Suprapubic skin (tissue), 3 donors: ENCODE measurements around the gene MME.

Experiments
- CTCF ChIP-seq, 2 donors: fragments of 200-600 bp in 1 of 2; fragments of 450-650 bp in 1 of 2; sonication (generic) in 1 of 2; IDR thresholded peaks; one replicate each; pipeline ENCODE4 v1.5.1; 2016 to 2019; ENCODE audit warnings: antibody characterized with exemption in 2 of 2, mild to moderate bottlenecking in 1 of 2, moderate library complexity in 1 of 2
- EP300 ChIP-seq: sonication (generic); formaldehyde crosslinking; IDR thresholded peaks from one replicate; pipeline ENCODE4 v1.6.1; 2017; ENCODE audit warnings: antibody characterized with exemption
- POLR2A ChIP-seq, 2 donors: fragments of 450-650 bp; IDR thresholded peaks; one replicate each; pipeline ENCODE4 v1.6.1; 2017; ENCODE audit warnings: antibody characterized with exemption in 2 of 2, mild to moderate bottlenecking in 2 of 2, moderate library complexity in 2 of 2

GRCh38 chr3:155190691-155191090 is 110.6 kb downstream of the MME start:
- TF ChIP-seq CTCF (IDR thresholded peaks at IDR 0.05) (no peak), POLR2A (IDR thresholded peaks at IDR 0.05) (no peak), EP300 (no peak)
